Stomach (tissue), 4 donors: Measurements from ENCODE around the gene APEH.

Experiments
- EP300 ChIP-seq: sonication (generic); formaldehyde crosslinking; IDR thresholded peaks from one replicate; pipeline ENCODE4 v1.6.1; 2017; ENCODE audit warnings: antibody characterized with exemption
- POLR2A ChIP-seq, 4 donors: fragments of 450-650 bp; IDR thresholded peaks; one replicate each; pipeline ENCODE4 v1.6.1; 2016; ENCODE audit warnings: antibody characterized with exemption in 4 of 4, control low read depth in 2 of 4, mild to moderate bottlenecking in 1 of 4, moderate library complexity in 1 of 4
- POLR2AphosphoS5 ChIP-seq, 3 donors: sonication (generic); formaldehyde crosslinking; IDR thresholded peaks; one replicate each; pipeline ENCODE4 v1.6.1; 2016; ENCODE audit warnings: antibody characterized with exemption in 3 of 3
- TF ChIP-seq, protein P1 (sequence below), 7 experiments: fragments of 450-650 bp in 4 of 7; fragments of 200-600 bp in 3 of 7; sonication (generic) in 3 of 7; IDR thresholded peaks; one replicate each; pipeline ENCODE4 v1.5.1; 2016 to 2019; ENCODE audit warnings: antibody characterized with exemption in 7 of 7, control low read depth in 2 of 7, mild to moderate bottlenecking in 1 of 7

DNA sequence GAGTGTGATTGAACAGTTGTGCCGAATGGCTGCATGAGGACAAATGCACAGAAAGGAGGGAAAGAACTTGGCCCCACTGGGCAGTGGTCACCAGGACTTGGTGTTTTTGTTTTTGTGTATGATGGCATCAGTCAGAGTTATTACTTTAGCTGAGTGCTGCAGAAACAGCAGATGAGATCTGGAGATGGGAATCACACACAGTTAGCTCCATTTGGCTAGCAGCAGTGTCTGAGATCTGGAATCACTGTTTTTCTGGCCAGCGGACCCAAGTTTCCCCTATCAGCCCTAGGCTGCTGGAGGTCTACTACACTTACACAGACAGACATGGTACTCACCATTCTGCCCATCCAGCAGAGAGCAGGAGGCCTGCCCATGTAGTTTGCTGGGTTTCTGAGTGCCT, 45.9 kb upstream of the APEH start:
- TF ChIP-seq, protein P1, sequence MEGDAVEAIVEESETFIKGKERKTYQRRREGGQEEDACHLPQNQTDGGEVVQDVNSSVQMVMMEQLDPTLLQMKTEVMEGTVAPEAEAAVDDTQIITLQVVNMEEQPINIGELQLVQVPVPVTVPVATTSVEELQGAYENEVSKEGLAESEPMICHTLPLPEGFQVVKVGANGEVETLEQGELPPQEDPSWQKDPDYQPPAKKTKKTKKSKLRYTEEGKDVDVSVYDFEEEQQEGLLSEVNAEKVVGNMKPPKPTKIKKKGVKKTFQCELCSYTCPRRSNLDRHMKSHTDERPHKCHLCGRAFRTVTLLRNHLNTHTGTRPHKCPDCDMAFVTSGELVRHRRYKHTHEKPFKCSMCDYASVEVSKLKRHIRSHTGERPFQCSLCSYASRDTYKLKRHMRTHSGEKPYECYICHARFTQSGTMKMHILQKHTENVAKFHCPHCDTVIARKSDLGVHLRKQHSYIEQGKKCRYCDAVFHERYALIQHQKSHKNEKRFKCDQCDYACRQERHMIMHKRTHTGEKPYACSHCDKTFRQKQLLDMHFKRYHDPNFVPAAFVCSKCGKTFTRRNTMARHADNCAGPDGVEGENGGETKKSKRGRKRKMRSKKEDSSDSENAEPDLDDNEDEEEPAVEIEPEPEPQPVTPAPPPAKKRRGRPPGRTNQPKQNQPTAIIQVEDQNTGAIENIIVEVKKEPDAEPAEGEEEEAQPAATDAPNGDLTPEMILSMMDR (IDR thresholded peaks at IDR 0.05), result no peak
- TF ChIP-seq POLR2A (IDR thresholded peaks at IDR 0.05), result no peak
- no peak for TF ChIP-seq POLR2AphosphoS5 (IDR thresholded peaks at IDR 0.05)
- no peak for TF ChIP-seq EP300
